ENCODE results near the gene PRC1. TPM values are rescaled to one million over a fixed set of nuclear protein-coding genes. Genes with fewer than 3 reads are reported as not detected.

Gene PRC1
- total and polyA plus RNA-seq, 2 donors from 2014 or later = 3.4 to 6.6 TPM

DNA sequence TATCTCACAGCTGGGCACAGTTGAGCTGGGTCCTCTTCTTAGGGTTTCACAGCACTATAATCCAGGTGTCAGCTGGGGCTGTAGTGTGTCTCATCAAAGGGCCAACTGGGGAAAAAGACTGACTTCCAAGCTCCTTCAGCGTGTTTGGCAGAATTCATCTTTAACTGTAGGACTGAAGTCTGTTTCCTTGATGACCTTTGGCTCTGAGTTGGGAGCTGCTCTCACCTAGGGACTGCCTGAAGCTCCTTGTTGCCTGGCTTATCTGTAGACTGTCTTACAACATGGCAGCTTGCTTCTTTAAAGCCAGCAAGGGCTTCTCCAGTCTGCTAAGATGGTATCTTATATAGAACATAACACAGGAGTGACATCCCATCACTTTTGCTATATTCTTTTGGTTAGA, 33.3 kb upstream of the PRC1 start:
- Histone ChIP-seq H3K36me3 (ENCODE audit: control insufficient read depth in 2 of 3, insufficient read depth in 3 of 3, low read length in 3 of 3) (no peaks in the 10 kb centered on the region), H3K9ac (ENCODE audit: low read length in 3 of 3) (no peak overlapping the region), H3K9me3 (ENCODE audit: control insufficient read depth in 2 of 3, insufficient read depth in 1 of 3, low read length in 3 of 3) (no peaks in the 10 kb centered on the region), H3K27me3 (ENCODE audit: control insufficient read depth, insufficient read depth, low read length) (no peaks in the 10 kb centered on the region), H3K4me1 (ENCODE audit: control insufficient read depth in 2 of 3, insufficient read depth in 2 of 3, low read depth in 1 of 3, low read length in 3 of 3) (no peaks in the 10 kb centered on the region), H3K4me3 (ENCODE audit: low read length in 3 of 3) (no peak overlapping the region), H3K27ac (ENCODE audit: low read depth in 2 of 2, low read length in 2 of 2) (no peak overlapping the region)
- intact Hi-C loops (cut with DNase I) = no loop called here
- TF ChIP-seq, protein P1, sequence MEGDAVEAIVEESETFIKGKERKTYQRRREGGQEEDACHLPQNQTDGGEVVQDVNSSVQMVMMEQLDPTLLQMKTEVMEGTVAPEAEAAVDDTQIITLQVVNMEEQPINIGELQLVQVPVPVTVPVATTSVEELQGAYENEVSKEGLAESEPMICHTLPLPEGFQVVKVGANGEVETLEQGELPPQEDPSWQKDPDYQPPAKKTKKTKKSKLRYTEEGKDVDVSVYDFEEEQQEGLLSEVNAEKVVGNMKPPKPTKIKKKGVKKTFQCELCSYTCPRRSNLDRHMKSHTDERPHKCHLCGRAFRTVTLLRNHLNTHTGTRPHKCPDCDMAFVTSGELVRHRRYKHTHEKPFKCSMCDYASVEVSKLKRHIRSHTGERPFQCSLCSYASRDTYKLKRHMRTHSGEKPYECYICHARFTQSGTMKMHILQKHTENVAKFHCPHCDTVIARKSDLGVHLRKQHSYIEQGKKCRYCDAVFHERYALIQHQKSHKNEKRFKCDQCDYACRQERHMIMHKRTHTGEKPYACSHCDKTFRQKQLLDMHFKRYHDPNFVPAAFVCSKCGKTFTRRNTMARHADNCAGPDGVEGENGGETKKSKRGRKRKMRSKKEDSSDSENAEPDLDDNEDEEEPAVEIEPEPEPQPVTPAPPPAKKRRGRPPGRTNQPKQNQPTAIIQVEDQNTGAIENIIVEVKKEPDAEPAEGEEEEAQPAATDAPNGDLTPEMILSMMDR (IDR thresholded peaks at IDR 0.05; ENCODE audit: borderline replicate concordance, extremely low read depth, insufficient read depth) = no peak
- FAIRE-seq (no peak), DNase-seq (no peak)

DNA sequence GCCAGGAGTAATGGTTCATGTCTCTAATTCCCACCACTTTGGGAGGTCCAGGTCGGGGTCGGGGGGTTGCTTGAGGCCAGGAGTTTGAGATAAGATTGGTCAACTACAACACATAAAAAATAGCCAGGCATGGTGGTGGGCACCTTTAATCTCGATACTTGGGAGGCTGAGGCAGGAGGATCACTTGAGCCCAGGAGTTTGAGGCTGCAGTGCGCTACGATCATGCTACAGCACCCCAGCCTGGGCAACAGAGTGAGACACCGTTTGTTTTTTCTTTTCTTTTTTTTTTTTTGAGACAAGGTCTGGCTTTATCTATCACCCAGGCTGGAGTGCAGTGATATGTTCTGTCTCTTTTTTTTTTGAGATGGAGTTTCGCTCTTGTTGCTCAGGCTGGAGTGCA, 29.4 kb upstream of the PRC1 start:
- Histone ChIP-seq H3K27ac (ENCODE audit: low read depth in 2 of 2, low read length in 2 of 2) (no peak overlapping the region), H3K36me3 (ENCODE audit: control insufficient read depth in 2 of 3, insufficient read depth in 3 of 3, low read length in 3 of 3) (no peaks in the 10 kb centered on the region), H3K4me3 (ENCODE audit: low read length in 3 of 3) (no peak overlapping the region), H3K4me1 (ENCODE audit: control insufficient read depth in 2 of 3, insufficient read depth in 2 of 3, low read depth in 1 of 3, low read length in 3 of 3) (peaks cover 0 to 6% (median 4%) of the 10 kb centered on the region in 3 donors), H3K9me3 (ENCODE audit: control insufficient read depth in 2 of 3, insufficient read depth in 1 of 3, low read length in 3 of 3) (no peaks in the 10 kb centered on the region), H3K27me3 (ENCODE audit: control insufficient read depth, insufficient read depth, low read length) (no peaks in the 10 kb centered on the region), H3K9ac (ENCODE audit: low read length in 3 of 3) (no peak overlapping the region)
- TF ChIP-seq, protein P1 (IDR thresholded peaks at IDR 0.05; ENCODE audit: borderline replicate concordance, extremely low read depth, insufficient read depth) = no peak
- FAIRE-seq (no peak), DNase-seq (no peak)
- intact Hi-C loops (cut with DNase I) = no loop called here

DNA sequence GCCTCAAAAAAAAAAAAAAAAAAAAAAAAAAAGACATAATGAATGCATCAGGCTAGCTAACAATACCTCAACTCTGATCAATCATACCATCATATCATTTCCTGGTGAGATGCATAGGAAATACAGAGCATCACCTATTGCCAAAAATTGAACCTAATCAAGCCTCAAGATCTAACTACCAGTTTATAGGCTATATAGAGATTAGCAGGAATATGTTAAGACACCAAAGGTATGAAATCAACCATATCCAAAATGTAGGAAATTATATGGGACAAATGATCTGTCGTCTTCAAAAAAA, 28.4 kb upstream of the PRC1 start:
- intact Hi-C loops (cut with DNase I) = no loop called here
- DNase-seq (no peak), FAIRE-seq (no peak)
- peaks cover 0 to 6% (median 4%) of the 10 kb centered on the region in 3 donors for H3K4me1 ChIP-seq (ENCODE audit: control insufficient read depth in 2 of 3, insufficient read depth in 2 of 3, low read depth in 1 of 3, low read length in 3 of 3)
- H3K27ac ChIP-seq (ENCODE audit: low read depth in 2 of 2, low read length in 2 of 2) = no peak overlapping the region
- TF ChIP-seq, protein P1 (IDR thresholded peaks at IDR 0.05; ENCODE audit: borderline replicate concordance, extremely low read depth, insufficient read depth) = no peak
- H3K4me3 ChIP-seq (ENCODE audit: low read length in 3 of 3) = peak overlapping the region; percentile 91 to 98 (median 93)
- no peaks in the 10 kb centered on the region for H3K27me3 ChIP-seq (ENCODE audit: control insufficient read depth, insufficient read depth, low read length)
- H3K36me3 ChIP-seq (ENCODE audit: control insufficient read depth in 2 of 3, insufficient read depth in 3 of 3, low read length in 3 of 3) = peaks cover 0 to under 1% (median 0%) of the 10 kb centered on the region in 3 donors
- H3K9me3 ChIP-seq (ENCODE audit: control insufficient read depth in 2 of 3, insufficient read depth in 1 of 3, low read length in 3 of 3) = no peaks in the 10 kb centered on the region
- H3K9ac ChIP-seq (ENCODE audit: low read length in 3 of 3) = peak overlapping the region; percentile 80 to 97 (median 94)

Data from kidney (tissue), 14 donors.